HG03342 (cell line): Measurements from ENCODE around the gene REG3G.

Experiments
- ATAC-seq: cut with Tn5 transposase; IDR thresholded peaks from one replicate; pipeline ENCODE4 v1.9.1; 2021; ENCODE audit warnings: mild to moderate bottlenecking, moderate library complexity; ENCODE audit not compliant: unreplicated experiment

Gene REG3G

DNA sequence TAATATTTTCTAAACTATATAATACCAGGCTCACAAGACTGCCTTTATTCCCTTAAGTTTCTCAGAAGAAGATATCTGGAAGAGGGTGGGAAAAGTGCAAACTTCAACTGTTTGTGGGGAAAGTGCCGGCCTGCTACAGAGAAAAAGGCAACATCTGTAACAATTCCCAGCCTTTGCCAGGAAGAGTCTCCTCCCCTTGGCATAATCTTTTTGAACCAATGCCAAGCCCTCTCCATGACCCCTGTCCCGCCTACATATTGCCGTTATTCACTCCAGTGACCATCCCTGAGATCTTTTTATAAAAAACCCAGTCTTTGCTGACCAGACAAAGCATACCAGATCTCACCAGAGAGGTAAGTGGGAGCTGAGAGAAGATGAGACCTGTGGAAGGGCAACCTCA is at the start of gene REG3G:
Gene REG3G, plus strand, starts transcription at position 282 of the 400 bp plus-strand sequence. CDS start 392 bp downstream, outside the sequence.
- no peak for ATAC-seq

DNA sequence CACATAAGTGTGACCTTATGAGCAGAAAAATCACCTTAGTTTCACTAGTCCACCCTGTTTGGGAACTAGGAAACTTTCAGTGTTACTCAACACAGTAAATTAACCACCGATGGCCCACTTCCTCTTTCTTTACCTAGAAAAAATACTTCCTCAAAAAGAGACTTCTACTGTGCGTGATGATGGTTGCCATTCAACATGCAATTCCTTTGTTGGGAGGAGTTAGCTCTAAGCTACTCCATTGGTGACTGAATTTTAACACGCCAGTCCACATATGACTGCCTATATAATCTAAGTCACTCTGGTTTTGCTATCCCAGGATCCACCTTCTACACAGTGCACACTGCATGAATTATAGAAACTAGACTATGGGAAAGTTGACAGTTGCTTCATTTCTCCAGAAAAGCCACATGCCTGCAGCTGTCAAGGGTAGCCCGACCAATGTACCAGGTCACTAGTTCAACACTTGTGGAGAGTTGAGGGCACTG is 47.8 kb upstream of the REG3G start:
- ATAC-seq: peak; percentile 97

DNA sequence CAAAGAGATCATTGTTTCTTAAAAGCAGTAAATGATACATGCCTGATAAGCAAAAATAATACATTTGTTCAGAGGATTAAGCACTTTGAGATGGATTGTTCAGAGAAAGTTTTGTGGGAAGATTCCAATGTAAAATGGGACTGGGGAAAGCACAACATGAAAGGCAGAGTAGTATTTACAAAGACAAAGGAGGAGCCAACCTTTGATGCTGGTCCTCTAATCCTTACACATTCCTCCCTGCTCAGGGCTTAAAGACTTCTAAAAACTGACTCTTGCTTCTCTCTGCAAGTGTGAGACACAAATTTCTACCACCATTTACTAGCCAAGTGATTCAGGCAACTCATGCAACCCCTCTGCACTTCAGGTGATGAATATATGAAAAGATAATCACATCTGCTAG is 47.2 kb upstream of the REG3G start:
- ATAC-seq: no peak

DNA sequence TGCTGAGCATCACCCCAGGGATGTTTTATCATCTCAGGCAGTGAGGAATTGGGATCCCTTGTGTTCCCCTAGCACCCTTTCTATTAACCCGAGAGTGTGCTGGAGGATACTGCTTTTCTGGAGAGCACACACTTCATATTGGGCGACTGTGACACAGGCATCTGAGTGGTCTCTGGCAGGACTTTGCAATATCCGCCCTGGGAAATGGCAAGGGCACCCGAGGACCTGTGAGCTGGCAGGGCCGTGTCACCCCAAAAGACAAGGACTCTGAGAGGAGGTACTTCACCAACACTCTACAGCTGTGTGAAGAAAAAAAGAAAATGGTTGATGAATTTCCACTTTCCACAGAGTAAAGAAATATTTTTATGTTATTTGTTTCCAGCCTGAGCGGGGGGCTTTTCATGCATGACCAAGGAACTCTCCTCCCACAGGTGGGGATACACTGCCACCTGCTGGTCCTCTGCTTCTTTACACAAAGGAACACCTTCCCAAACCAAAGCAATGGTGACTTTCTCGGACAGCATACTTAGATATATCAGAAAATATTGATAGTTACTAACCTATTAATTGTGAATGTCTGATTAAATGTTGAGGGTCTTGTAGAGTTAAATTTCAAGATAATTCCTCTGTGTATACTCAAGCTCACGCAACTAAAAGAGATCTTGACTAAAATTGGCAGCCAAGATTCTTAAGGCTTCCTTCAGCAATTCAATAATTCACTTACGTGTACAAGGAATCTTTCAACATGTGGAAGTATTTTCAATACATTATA is 45.9 kb upstream of the REG3G start:
- peak; percentile 20 for ATAC-seq

DNA sequence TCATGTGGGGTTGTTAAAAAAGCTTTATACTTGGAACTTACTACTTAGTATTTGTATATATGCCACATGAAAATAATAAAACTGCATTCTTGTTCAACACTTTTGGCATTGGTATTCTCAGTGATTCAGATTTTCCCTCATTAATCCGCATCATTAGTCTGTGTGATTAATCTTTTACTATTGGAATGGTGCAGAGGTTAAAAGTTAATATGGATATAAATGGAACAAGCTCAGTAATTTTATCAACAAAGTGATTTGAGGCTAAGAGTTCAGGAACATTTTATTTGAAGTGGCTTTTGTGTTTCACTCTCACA is 45.4 kb upstream of the REG3G start:
- no peak for ATAC-seq

DNA sequence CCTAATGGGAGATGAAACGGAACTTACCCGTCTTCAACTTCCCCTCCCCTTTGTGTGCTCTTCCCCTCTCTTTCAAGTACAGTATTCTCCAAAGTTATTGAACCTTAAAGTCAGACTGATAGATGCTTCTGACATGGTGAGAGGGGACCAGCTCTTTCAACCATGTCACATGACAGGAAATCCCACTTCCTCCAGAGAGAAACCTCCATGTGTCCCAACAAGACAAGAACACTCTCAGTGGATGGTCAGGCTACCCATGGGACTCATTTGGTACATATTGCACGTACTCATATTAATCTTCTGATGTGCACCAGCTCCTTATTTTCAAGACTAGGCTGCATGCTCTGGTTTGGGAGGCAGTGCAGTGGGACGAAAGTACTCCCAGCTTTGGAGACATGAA is 44.6 kb upstream of the REG3G start:
- no peak for ATAC-seq

DNA sequence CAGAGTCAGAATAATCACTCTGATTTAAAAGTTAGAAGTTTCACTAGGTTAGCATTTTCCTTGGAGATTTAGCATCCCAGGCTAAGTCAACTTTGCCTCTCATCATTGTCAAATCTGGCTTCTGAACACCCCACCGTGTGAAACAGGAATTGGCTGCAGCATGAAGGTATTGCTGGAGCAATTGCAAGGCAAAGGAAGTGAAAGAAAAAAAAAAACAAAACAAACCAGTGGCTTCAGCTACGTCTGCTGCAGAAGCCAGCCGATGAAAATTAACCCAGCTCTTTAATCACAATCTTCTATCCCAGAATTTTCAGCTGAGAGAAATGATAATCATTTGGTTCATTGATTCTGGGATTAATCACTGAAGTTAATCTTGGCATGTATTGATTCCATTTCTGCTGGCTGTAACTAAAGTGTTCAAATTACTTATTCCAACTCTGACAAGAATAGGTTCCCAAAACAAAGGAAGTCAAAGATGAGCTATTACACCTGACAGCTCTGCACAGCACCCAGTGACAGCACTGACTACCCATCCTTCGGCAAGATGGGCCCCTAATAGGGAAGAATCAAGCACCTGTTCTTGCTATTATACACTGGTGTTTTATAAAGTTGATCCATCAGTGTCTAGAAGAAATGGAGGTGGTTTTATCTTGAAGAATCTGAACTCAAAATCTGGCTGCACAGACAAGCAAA is 42.7 kb upstream of the REG3G start:
- no peak for ATAC-seq

DNA sequence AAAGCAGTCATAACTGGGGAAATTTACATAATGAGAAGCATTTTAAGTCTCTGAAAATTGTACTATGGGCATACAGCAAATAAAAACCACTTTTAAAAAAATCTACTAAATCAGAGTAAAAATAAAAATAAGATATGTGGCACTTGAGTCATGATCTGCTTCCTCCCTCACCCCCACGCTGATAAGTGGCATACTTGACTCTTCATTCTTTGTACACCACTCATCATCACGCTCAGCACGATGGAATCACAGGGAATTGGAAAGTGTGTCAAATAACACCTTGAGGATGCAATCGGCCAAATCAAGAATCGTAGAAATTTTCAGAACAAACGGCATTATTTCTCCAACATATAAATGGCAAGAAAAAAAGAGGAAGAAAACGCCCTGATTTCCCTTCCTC is 41.1 kb upstream of the REG3G start:
- no peak for ATAC-seq

DNA sequence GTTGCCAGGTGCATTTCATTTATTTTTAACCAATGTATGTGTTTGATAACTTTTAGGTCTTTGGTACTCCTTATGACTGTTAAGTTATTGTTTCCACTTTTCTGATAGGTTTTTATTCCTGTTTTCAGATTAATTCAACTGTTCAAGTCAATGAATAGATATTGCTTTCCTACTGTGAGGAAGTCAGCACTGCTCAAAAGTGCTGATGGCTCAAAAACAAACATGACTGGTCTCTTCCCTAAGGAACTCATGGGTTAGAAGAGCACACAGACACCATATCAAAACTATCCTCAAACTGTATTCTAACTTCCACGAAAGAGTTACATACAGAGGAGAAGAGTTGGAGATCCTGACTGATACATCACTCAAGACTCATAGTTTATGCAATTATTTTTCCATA is 39.9 kb upstream of the REG3G start:
- no peak for ATAC-seq

DNA sequence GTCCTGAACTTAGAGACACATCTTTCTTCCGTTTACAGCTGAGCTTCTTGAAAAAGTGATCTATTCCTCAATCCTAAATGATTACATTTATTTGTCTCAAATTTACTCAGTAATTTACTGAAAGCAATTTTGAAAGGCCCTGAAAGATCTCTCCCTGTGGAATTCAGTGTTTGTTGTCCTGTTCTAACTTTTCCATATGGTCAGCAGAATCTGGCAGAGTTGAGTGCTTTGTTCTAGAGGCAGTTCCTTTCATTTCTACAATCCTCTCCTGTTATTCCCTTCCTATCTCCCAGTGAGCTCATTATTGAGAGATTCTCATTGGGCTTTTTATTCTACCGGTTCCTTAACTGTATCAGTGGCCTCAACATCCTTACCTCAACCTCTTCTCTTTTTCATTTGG is 36.5 kb upstream of the REG3G start:
- no peak for ATAC-seq

DNA sequence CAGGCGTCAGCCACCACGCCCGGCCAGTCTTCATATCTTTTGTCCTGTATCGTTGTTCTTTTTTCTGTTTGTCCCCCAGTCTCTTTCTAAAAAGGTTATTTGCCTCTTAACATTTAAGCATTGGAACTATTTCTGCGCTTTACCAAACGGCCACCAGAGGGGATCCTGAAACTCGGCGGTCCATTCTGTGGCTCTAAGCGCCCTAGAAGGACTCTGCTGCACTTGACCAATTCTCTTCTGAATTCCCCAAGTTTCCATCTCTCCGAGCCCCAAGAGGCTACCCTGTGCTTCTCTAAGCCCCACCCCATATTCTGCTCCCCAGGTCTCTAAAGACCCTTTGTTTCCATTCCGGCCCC is 33.1 kb upstream of the REG3G start:
- ATAC-seq: no peak

DNA sequence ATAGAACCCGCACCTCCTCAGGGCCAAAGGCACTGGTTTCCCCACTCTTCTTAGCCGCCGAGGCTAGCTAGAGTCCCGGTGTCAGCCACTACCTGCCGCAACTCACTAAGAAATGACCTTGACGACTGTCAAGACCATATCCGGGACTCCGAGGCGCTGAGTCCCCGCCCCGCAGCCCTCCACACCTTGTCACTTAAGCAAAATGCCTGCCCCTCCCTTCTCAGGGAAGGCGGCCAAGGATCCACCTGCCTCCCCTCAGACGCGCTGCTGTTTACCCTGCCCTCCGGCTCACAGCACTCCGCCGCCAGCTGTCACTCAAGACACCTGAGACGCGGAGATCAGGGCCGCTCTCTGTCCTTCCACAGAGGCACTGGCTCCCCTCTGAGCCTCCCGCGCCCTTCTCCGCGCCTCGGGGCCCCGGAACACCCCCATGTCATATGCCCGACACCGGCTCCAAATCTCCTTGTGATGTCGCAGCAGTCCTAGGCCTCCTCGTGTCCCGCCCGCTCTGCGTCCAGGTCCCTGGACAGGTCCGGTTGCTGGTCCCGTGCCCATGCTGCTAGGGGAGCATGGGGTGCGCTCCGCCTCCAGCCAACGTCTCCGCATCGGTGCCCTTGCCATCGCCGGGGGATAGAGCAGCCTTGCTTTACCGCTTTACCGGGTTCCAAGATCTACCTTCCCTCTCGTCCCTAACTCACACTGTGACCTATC is 32.5 kb upstream of the REG3G start:
- no peak for ATAC-seq

DNA sequence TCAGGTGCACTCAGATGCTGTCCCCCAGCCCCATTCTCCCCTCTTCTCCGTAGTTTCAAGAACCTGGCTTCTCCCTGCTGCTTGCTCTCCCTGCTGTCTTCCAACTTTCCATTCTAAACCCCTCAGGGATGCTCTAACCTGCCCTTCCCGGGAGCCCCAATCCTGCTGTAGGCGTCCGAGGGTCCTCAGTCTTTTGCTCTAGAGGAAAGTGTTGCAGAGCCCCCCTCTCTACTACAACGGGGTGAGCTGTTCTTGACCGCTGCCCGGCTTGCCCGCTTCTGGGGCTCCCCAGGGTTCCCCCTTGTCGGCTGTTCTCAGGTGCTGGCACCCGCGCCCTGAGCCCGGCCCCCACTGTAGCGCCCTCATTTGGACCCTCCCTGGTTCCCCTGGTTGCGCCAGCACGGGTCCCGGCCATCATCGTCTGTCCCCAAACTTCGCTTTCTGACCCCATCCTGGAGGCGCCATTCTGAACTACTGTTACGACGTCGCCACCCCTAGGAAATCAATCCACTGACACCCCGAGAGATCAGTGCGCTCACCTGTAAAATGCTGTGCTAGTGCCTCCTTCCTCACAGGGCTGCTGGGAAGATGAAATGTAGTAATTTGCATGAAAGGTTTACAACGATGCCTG is 31.9 kb upstream of the REG3G start:
- no peak for ATAC-seq

DNA sequence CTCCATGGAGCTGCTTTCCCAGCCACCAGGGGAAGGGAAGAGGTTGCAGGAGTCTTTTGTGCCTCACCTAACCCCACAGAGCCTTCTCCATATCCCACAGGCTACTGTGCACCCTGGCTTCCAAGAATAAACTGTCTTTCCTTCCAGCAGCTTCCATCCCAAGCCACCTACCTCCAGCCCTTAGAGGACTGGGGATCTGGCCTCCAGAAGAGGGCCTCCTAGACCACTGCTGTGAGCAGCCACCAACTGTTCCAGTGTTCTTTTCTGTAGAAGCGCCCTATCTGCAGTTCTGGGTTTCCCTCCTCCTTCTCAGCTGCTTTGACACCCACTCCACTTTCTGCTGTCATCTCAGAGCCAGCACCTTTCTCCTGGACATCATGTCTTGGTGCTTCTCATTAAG is 30.7 kb upstream of the REG3G start:
- ATAC-seq: no peak

DNA sequence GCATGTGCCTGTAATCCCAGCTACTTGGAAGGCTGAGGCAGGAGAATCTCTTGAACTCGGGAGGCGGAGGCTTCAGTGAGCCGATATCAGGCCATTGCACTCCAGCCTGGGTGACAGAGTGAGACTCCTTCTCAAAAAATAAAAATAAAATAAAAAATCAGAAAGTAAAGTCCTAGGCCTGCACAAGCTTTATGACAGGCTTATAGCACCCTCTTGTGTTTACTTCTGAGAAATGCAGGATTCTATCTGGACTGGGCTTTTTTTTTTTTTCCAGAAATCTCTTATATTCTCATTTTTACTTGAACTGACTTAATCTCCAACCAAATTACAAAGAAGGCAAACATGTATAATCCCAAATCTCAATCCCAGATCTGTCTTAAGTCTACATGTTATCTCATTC is 26.1 kb upstream of the REG3G start:
- ATAC-seq: no peak

DNA sequence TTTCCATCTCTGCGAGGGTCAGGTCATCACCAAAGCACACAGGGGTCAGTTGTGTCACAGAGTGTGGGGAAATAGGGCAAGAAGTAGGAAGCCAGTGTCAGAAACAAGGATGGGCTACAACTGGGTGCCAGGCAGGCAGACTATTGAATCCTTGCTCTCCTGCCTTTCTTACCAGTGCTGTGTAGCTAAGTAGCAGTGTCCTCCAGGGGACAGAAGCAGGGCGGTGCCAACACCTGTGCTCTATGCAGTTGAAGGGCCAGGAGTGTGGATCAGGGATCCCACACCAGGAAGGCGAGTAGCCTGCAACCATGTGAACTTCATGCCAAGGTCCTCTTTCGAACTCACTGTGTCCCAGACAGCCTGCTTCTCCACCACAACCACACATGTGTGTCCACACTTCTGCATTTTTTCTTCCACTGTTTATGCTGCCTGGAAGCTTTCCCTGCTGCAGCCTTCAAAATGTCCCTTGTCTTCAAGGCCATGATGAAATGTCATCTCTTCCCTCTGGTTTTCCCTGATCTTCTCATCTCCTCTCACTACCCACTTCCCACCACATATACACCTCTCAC is 25.4 kb upstream of the REG3G start:
- no peak for ATAC-seq

DNA sequence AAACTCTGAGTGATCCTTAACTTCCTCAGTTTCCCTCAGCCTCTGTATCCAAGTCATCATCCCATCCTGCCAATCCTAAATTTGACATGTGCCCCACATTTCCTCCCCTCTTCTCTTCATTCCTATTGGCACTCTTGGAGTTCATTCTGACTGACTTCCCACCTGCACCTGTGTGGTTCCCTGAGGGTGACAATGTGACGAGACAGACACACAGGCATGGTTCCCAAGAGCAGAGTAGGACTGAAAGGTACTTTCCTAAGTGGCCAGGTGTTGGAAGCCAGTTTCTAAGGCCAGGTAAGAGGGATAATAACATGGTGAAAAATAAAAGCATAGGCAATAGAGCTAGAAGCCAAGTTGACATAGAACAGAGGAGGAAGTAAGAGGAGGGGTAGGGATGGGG is 24.2 kb upstream of the REG3G start:
- no peak for ATAC-seq

DNA sequence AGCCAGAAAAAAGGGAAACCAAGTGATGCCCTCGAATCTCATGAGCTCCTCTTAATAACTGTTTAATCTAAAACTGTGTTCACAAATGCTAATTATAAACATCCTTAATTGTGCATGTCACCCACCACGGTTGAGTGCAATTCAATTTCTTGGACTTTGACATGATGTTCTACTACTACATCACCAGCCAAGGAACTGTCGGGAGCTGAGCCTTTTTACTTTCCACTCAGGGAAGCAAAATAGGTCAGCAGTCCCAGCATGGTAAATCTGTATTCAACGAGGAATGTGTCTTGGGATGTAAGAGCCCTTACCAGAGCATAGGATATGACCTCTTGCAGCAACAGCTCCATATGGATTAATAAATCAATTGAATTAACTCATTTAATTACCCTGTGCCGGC is 20.8 kb upstream of the REG3G start:
- no peak for ATAC-seq

DNA sequence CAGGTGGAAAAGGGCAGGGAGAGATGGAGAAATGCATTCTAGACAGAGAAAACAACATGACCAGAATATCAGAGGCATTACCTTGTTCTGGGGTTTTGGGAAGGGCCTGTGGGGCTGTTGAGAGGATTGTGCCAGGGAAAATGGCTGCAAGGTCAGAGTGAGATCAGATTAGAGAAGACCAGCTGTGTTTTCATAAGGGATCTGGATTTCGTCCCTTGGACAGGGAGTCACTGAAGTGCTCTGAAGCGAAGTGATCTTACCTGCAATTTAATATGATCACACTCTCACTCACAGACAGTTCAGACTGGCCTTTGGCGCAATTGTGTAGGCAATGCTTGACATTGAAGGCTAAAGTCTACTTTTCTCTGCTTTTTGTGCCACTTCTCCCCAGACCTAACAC is 20.3 kb upstream of the REG3G start:
- ATAC-seq: no peak

DNA sequence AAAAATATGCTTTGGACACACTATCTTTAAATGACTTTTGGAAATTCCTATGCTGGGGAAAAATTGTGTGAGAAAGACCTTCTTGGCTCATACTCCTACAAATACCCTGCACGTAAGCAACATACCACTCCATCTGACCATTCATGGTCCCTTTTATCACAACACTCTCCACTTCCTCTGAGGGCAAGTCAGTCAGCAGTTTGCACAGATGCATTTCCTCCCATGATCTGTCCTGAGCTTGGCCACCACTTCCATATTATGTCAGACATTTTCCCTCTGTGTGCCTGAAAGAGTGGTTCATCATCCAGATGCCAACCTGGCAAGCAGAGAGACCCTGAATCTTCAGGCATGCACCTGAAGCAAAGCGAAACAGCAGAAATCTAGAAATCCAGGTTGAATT is 16.1 kb upstream of the REG3G start:
- no peak for ATAC-seq

DNA sequence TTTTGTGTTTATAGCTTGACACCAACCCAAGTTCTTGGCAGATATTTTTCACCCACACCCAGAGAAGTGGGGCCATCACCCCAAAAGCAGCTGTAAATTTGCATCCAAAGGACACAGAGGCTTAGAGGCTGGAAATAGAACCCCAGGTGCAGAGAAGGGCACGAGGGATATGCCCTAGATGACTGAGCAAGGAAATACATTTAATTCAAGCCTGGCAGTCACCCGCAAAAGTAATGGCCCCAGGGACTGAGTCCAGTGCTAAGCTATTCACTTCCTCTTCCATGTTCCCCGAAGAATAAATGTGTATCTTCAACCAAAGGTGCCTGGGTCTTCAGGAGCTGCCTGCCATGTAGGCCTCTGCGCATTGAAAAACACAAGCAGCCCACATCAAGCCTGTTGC is 14.0 kb upstream of the REG3G start:
- no peak for ATAC-seq
